ENCODE results near the gene TNFRSF18. TPM values are rescaled to one million over a fixed set of nuclear protein-coding genes. Genes with fewer than 3 reads are reported as not detected.

Gene TNFRSF18
- total RNA-seq, 1 donor from 2014 or later: 26.8 TPM

Other genes with a start within 250 kb of the TNFRSF18 start
- 87.0 and 90.7 TPM in 2 replicates for gene NOC2L, start 247.3 kb downstream of the TNFRSF18 start, total RNA-seq
- gene KLHL17, start 246.0 kb downstream of the TNFRSF18 start, total RNA-seq: 23.8 and 26.3 TPM in 2 replicates
- 1.6 and 2.2 TPM in 2 replicates for gene PLEKHN1, start 240.1 kb downstream of the TNFRSF18 start, total RNA-seq
- gene PERM1, start 224.5 kb downstream of the TNFRSF18 start, total RNA-seq: not detected in 2 replicates
- gene HES4, start 206.5 kb downstream of the TNFRSF18 start, total RNA-seq: 0.18 TPM in 1 of 2 replicates, not detected in the other
- gene ISG15, start 193.1 kb downstream of the TNFRSF18 start, total RNA-seq: 101 and 102 TPM in 2 replicates
- gene AGRN, start 186.5 kb downstream of the TNFRSF18 start, total RNA-seq: 3.7 and 4.2 TPM in 2 replicates
- gene RNF223, start 132.3 kb downstream of the TNFRSF18 start, total RNA-seq: not detected in 2 replicates
- 16.3 and 16.8 TPM in 2 replicates for gene C1orf159, start 90.5 kb downstream of the TNFRSF18 start, total RNA-seq
- gene TTLL10, start 32.7 kb downstream of the TNFRSF18 start, total RNA-seq: 0.30 and 0.89 TPM in 2 replicates
- 46.0 and 47.8 TPM in 2 replicates for gene TNFRSF4, start 7.6 kb upstream of the TNFRSF18 start, total RNA-seq
- 111 and 112 TPM in 2 replicates for gene SDF4, start 25.4 kb upstream of the TNFRSF18 start, total RNA-seq
- gene B3GALT6, start 25.6 kb upstream of the TNFRSF18 start, total RNA-seq: 27.1 and 27.5 TPM in 2 replicates
- gene C1QTNF12, start 40.1 kb upstream of the TNFRSF18 start, total RNA-seq: 2.9 and 3.2 TPM in 2 replicates
- gene UBE2J2, start 67.3 kb upstream of the TNFRSF18 start, total RNA-seq: 76.0 and 80.4 TPM in 2 replicates
- gene SCNN1D, start 73.8 kb upstream of the TNFRSF18 start, total RNA-seq: 3.6 and 4.6 TPM in 2 replicates
- gene ACAP3, start 101.3 kb upstream of the TNFRSF18 start, total RNA-seq: 66.6 and 67.7 TPM in 2 replicates
- gene PUSL1, start 102.0 kb upstream of the TNFRSF18 start, total RNA-seq: 22.3 and 23.1 TPM in 2 replicates
- gene INTS11, start 118.1 kb upstream of the TNFRSF18 start, total RNA-seq: 115 and 116 TPM in 2 replicates
- gene CPTP, start 118.2 kb upstream of the TNFRSF18 start, total RNA-seq: 20.0 and 20.7 TPM in 2 replicates
- gene TAS1R3, start 124.7 kb upstream of the TNFRSF18 start, total RNA-seq: 1.0 and 1.2 TPM in 2 replicates
- gene DVL1, start 142.8 kb upstream of the TNFRSF18 start, total RNA-seq: 31.5 and 35.4 TPM in 2 replicates
- 0.11 TPM in 2 replicates for gene MXRA8, start 152.0 kb upstream of the TNFRSF18 start, total RNA-seq
- gene AURKAIP1, start 168.6 kb upstream of the TNFRSF18 start, total RNA-seq: 110 and 112 TPM in 2 replicates
- 111 TPM in 2 replicates for gene CCNL2, start 192.7 kb upstream of the TNFRSF18 start, total RNA-seq
- gene MRPL20, start 200.7 kb upstream of the TNFRSF18 start, total RNA-seq: 123 and 133 TPM in 2 replicates
- not detected in 2 replicates for gene ANKRD65, start 214.7 kb upstream of the TNFRSF18 start, total RNA-seq
- gene VWA1, start 229.1 kb upstream of the TNFRSF18 start, total RNA-seq: 0.27 and 0.68 TPM in 2 replicates
- 0.16 and 0.93 TPM in 2 replicates for gene ATAD3C, start 243.1 kb upstream of the TNFRSF18 start, total RNA-seq

Data from T-helper 2 cell treated with Interferon-gamma antibody and Interleukin-4, amounts not matched to agents 100 ng/mL and 5 ng/mL, for 36 hours (primary cell).